Measurements from ENCODE around the gene KIF20A. TPM values are rescaled to one million over a fixed set of nuclear protein-coding genes. Genes with fewer than 3 reads are reported as not detected.
"Not testable (repeated sequence)": the region's sequence is repeated elsewhere in the genome, so short reads cannot be mapped to it uniquely, and the experiment has no call there.

KIF20A gene
- total RNA-seq, 6 experiments from 2014 or later, result 0.55 to 3.3 (median 1.1) TPM

DNA sequence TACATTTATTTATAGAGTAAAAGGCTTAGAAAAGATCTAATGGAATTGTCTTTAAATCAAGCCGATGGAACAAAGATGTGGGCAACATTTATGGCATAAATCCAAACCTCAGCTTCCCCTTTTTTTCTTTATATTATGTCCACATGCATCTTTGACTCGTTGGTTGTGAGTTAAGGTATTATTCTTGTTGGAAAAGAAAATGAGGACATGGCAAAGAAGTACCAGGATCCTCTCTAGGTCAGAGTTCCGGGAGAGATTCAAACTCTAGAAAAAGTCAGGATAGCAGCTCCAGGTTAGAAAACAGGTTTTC lies 39.2 kb upstream of the KIF20A start:
- H3K27me3 ChIP-seq, result no peaks in the 10 kb centered on the region
- intact Hi-C loops (cut with DNase I), result no loop called here
- no peaks in the 10 kb centered on the region for H3K4me1 ChIP-seq
- TF ChIP-seq, protein P1, sequence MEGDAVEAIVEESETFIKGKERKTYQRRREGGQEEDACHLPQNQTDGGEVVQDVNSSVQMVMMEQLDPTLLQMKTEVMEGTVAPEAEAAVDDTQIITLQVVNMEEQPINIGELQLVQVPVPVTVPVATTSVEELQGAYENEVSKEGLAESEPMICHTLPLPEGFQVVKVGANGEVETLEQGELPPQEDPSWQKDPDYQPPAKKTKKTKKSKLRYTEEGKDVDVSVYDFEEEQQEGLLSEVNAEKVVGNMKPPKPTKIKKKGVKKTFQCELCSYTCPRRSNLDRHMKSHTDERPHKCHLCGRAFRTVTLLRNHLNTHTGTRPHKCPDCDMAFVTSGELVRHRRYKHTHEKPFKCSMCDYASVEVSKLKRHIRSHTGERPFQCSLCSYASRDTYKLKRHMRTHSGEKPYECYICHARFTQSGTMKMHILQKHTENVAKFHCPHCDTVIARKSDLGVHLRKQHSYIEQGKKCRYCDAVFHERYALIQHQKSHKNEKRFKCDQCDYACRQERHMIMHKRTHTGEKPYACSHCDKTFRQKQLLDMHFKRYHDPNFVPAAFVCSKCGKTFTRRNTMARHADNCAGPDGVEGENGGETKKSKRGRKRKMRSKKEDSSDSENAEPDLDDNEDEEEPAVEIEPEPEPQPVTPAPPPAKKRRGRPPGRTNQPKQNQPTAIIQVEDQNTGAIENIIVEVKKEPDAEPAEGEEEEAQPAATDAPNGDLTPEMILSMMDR (IDR thresholded peaks at IDR 0.05), result no peak
- TF ChIP-seq POLR2A (IDR thresholded peaks at IDR 0.05), result no peak
- DNase-seq, result no peak
- no peak overlapping the region for H3K27ac ChIP-seq
- no peak overlapping the region for H3K4me3 ChIP-seq
- no peak for ATAC-seq
- H3K36me3 ChIP-seq, result no peaks in the 10 kb centered on the region
- WGBS (ENCODE audit: insufficient coverage, low coverage, low lambda C conversion rate, missing lambda C conversion rate), result 51% methylated on average over 3 of the region's 3 CpGs
- no peaks in the 10 kb centered on the region for H3K9me3 ChIP-seq

DNA sequence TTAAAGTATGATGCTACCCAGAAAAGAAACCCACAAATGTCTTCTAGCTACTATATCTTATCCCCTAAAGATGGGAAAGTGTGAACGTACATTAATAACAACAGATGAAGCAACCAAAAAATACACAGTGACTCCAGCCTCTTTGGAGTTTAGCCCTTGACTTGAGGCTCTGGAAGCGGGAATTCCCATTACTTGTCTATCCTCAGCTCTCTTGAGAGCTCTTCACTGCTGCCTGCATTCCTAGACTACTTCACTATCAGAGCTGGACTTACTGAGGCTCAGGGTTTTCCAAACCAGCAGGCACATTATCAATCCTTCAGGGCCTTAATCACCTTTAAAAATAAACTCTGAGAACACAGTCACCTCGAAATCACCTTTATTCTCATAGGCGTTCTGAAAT lies 38.6 kb upstream of the KIF20A start:
- 56% methylated on average over 4 of the region's 4 CpGs for WGBS (ENCODE audit: insufficient coverage, low coverage, low lambda C conversion rate, missing lambda C conversion rate)
- Histone ChIP-seq H3K36me3 (no peaks in the 10 kb centered on the region), H3K27me3 (no peaks in the 10 kb centered on the region), H3K4me1 (no peaks in the 10 kb centered on the region), H3K4me3 (no peak overlapping the region), H3K27ac (no peak overlapping the region), H3K9me3 (no peaks in the 10 kb centered on the region)
- no peak for ATAC-seq
- DNase-seq, result no peak
- TF ChIP-seq POLR2A (IDR thresholded peaks at IDR 0.05), result no peak
- TF ChIP-seq, protein P1 (IDR thresholded peaks at IDR 0.05), result no peak
- intact Hi-C loops (cut with DNase I), result no loop called here

DNA sequence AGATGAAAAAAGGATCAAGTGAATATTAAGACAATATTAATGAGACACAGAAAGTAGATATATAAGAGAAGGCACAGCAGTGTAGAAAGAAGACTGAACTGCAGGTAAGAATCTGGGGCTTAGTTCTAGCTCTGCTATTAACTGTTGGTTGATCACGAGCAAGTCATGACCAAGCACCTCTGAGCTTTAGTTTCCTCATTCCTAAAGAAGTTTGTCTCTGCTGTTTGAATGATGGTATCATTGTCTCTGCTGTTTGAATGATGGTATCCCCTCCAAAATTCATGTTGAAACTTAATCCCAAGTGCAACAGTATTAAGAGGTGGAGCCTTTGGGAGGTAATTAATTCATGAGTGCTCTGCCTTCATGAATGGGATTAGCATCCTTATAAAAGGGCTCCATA lies 37.2 kb upstream of the KIF20A start:
- no peaks in the 10 kb centered on the region for H3K27me3 ChIP-seq
- no peaks in the 10 kb centered on the region for H3K4me1 ChIP-seq
- TF ChIP-seq, protein P1 (IDR thresholded peaks at IDR 0.05), result no peak
- no peak for TF ChIP-seq POLR2A (IDR thresholded peaks at IDR 0.05)
- no peak for ATAC-seq
- H3K27ac ChIP-seq, result no peak overlapping the region
- no peaks in the 10 kb centered on the region for H3K9me3 ChIP-seq
- WGBS (ENCODE audit: insufficient coverage, low coverage, low lambda C conversion rate, missing lambda C conversion rate), result 86% methylated on average over 1 of the region's 1 CpG
- H3K36me3 ChIP-seq, result no peaks in the 10 kb centered on the region
- intact Hi-C loops (cut with DNase I), result no loop called here
- H3K4me3 ChIP-seq, result no peak overlapping the region
- no peak for DNase-seq

DNA sequence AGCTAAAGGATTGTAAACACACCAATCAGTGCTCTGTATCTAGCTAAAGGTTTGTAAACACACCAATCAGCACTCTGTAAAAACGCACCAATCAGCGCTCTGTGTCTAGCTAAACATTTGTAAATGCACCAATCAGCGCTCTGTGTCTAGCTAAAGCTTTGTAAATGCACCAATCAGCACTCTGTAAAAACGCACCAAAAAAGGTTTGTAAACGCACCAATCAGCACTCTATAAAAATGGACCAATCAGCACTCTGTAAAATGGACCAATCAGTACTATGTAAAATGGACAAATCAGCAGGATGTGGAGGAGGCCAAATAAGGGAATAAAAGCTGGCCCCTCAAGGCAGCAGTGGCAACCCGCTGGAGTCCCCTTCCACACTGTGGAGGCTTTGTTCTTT lies 35.3 kb upstream of the KIF20A start:
- intact Hi-C loops (cut with DNase I); H3K4me3 ChIP-seq; ATAC-seq; DNase-seq; H3K4me1 ChIP-seq; H3K9me3 ChIP-seq; H3K36me3 ChIP-seq; H3K27me3 ChIP-seq; H3K27ac ChIP-seq: not testable (repeated sequence)
- WGBS (ENCODE audit: insufficient coverage, low coverage, low lambda C conversion rate, missing lambda C conversion rate), result 90% methylated on average over 5 of the region's 6 CpGs

DNA sequence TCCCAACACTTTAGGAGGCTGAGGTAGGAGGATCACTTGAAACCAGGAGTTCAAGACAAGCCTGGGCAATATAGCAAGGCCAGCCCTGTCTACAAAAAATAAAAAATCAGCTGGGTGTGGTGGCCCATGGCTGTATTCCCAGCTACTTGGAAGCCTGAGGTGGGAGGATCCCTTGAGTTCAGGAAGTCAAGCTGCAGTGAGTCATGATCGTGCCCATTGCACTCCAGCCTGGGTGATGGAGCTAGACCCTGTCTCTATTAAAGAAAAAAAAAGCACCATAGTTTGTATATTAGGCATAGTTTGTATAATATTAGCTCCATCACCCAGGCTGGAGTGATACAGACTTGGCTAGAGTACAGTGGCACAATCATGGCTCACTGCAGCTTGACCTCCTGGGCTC lies 30.1 kb upstream of the KIF20A start:
- intact Hi-C loops (cut with DNase I), result no loop called here
- Histone ChIP-seq H3K27ac (no peak overlapping the region), H3K4me3 (no peak overlapping the region), H3K4me1 (no peaks in the 10 kb centered on the region), H3K36me3 (no peaks in the 10 kb centered on the region), H3K27me3 (no peaks in the 10 kb centered on the region), H3K9me3 (no peaks in the 10 kb centered on the region)
- ATAC-seq, result peak in 1 of 4 donors; percentile 69
- TF ChIP-seq, protein P1 (IDR thresholded peaks at IDR 0.05), result no peak
- TF ChIP-seq POLR2A (IDR thresholded peaks at IDR 0.05), result no peak
- DNase-seq, result no peak
- WGBS (ENCODE audit: insufficient coverage, low coverage, low lambda C conversion rate, missing lambda C conversion rate), result 55% methylated on average over 1 of the region's 1 CpG

Data from right lobe of liver (tissue), 6 donors.